HG03521 (cell line): ENCODE data around the gene SYT17.

Experiments used
- ATAC-seq: cut with Tn5 transposase; IDR thresholded peaks from one replicate; pipeline ENCODE4 v1.9.1; 2021; ENCODE audit warnings: mild to moderate bottlenecking, moderate library complexity; ENCODE audit not compliant: unreplicated experiment

Gene SYT17

DNA sequence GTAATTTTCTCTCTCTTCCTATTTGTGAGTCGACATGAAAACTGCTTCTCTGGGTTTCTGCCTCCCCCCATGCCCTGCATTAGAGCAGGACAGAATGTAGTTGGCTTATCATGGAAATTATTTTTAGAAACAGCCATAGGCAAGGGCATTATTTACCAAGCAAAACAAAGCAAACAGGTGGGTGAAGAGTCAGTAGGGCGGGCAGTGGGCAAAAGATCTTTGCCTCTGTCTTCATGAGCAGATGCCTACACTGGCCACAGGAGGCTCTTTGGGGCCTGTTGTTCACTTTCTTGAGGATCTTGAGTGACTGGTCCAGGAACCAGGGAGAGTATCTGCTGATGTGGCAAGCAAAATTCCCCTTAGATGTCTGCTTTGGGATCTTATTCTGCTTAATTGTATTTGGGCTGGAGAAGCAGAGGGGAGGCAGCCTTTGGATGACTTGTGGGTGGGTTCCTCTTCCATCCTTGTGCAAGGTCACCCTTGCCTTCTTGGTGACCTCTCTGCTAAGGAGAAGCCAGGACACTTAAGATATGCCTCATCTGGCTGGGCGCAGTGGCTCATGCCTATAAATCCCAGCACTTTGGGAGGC, 75.0 kb downstream of the SYT17 start:
- no peak for ATAC-seq

DNA sequence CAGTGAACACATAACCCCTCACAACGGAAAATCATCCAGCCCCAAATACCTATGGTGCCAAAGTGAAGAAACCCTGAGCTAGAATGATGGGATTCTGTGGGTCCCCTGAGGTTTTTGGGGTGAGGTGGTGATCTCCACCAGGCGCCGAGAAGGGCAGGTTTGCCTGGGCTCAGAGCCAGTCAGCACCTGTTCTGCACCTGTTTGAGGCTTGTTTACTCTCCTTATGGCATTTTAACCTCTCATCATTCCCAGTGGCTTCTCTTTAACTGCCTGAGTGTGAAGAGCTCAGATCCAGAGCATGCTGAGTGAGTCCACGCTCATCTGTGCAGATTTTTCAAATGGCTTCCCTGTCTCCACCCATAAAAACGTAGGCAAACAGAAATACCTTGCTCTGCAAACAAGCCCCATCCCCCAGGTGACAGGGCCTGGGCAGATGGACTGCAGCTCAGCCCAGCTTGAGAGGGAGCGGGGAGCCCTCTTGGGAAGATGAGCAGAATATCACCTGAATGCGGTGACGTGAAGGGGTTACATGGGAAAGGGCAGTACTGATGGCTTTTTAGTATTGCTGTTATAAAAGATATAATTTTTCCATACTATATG, 77.4 kb downstream of the SYT17 start:
- no peak for ATAC-seq

DNA sequence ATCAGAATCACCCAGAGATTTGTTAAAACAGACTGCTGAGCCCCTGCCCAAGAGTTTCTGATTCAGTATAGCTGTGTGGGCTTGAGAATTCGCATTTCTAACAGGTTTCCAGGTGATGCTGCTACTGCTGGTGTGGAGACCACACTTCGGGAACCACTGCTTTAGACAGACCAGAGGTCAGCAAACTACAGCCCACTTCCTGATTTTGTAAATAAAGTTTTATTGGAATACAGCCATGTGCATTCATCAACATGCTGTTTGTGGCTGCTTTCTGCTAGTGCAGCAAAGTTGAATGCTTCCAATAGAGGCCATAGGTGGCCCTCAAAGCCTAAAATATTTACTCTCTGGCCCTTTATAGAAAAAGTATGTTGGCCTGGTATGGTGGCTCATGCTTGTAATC, 84.9 kb downstream of the SYT17 start:
- ATAC-seq = no peak

DNA sequence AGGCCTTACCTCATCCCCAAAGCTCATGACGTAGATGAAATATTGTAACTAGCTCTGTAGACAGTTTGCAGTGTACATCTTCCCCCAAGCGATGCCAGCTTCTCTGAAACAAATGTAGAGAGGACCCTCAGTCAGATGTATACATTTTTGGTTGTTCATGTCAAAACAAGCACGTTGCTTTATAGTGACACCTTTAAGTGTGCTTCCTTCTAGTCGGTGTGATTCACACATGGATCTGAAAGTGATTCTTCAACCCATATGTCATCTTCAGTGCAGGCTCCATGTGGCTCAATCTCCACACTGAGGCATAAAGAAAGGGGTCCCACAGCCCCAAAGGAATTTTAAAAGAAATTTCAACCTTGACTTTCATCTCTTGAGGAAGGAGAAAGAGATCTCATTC, 86.6 kb downstream of the SYT17 start:
- no peak for ATAC-seq

DNA sequence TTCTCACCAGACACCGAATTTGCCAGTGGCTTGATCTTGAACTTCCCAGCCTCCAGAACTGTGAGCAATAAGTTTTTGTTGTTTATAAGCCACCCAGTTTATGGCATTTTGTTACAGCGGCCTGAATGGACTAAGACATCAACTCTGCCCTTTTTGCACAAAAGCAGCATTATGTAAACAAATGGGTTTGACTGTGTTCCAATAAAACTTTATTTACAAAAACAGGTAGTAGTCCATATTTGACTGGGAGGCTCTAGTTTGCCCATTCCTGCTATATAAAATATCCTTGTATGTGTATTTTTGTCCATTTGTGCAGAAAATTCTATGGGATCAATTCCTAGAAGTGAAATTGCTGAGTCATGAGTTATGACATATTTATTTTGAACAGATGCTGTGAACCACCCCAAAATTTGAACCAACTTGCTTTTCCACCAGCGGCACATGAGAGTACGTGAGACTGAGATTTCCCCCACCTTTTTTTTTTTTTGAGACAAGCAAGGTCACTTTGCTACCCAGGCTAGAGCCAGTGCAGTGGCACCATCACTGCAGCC, 96.2 kb downstream of the SYT17 start:
- ATAC-seq = no peak

DNA sequence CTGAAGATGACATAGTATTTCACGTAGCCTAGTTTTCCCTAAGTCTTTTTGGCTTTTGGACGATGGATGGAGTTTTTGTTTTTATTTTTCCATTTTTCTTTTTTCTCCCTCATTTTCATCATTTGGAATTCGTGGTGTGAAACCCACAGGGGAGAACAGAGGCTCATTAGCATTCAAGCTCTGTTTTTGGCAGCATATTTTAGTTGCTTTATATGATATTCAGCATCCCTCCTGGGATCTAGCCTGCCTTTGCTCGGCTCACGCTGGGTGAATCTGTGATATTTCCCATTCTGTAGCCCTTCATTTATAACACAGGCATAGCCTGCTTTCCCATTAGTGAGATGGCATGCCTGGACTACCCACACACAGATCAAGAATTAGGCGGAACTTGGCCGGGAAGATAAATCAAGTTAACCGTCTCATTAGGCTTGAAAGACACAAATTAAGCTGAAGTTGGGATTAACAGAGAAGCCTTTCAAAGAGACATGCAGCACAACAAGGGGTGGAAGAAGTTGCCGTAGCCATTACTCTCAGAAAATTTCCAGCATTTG, 97.4 kb downstream of the SYT17 start:
- no peak for ATAC-seq

DNA sequence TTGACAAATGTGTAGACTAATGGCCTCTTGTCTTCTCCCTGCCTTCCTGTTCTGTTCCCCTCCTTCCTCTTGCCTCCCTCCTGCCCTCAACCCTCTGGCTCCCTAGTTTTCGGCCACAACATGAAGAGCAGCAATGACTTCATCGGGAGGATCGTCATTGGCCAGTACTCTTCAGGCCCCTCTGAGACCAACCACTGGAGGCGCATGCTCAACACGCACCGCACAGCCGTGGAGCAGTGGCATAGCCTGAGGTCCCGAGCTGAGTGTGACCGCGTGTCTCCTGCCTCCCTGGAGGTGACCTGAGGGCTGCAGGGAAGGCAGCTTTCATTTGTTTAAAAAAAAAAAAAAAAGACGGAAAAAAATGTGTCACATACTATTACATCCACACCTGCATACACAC, 98.7 kb downstream of the SYT17 start:
- ATAC-seq = no peak

DNA sequence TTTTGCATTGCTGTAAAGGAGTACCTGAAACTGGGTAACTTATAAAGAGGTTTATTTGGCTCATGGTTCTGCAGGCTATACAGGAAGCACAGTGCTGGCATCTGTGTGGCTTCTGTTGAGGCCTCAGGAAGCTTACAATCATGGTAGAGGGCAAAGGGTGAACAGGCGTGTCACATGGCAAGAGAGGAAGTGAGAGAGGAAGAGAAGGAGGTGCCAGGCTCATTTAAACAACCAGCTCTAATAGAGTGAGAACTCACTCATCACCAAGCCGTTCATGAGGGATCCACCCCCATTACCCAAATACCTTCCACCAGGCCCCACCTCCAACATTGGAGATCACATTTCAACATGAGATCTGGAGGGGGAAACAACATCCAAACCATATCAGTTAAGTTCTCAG, 101.1 kb downstream of the SYT17 start:
- ATAC-seq = no peak

DNA sequence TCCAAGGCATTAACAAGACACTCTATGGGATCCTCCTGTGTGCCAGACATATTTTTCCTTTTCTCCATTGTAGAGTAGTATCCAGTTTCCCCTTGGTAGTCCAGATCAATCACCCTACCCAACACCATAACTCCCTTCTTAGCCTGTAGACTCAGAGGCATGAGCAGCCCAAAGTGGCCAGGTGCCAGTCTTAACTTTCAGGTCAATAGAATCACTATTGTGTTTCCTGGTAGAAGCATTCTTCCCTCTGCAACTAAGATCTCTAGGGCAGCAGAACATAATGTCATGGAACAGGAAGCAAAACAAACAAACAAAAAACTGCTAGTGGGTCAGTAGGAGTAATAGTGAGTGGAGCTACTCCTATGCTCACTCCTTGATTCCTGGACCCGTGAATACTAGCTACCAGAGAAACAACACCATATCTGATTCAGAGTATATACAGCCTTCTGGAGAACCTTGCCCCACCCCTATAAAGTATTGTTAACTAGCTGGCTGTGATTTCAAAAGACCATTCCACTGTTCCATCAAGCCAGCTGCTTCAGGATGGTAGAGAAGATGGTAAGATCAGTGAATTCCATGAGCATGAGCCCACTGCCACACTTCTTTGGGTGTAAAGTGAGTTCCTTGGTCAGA, 106.2 kb downstream of the SYT17 start:
- no peak for ATAC-seq

DNA sequence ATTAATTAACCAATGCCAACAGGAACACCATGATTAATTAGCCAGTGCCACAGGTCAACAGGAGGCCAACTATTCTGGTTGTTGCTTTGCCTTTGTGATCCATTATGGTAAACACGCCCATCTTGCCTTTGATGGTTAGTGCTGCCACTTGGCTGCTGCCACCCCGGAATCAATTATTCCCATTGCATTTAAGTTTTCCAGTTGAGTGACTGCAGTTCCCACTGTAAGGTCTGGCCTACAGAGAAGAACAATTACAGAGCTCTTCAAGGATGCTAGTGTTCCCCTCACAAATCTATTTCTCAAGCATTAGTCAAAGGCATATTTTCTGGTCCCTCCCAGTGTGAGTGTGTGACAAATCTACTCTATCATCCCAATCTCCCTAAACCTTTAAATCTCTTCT, 110.4 kb downstream of the SYT17 start:
- no peak for ATAC-seq

DNA sequence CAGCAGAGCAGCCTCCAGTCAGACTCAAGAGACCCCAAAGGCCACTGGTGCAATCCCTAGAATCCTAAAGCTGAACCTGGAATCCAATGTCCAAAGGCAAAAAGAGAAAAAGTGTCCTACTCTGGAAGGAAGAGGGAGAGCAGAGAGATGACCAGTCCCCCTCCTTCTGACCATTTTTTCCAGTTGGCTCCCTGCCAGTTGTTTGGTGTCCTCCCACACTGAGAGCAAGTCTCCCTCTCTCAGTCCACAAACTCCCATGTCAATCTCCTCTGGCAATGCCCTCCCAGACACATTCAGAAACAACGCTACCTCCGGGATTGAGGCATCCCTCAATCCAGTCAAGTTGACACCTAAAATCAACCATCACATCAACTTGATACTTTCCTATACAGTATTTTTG, 113.2 kb downstream of the SYT17 start:
- ATAC-seq = no peak

DNA sequence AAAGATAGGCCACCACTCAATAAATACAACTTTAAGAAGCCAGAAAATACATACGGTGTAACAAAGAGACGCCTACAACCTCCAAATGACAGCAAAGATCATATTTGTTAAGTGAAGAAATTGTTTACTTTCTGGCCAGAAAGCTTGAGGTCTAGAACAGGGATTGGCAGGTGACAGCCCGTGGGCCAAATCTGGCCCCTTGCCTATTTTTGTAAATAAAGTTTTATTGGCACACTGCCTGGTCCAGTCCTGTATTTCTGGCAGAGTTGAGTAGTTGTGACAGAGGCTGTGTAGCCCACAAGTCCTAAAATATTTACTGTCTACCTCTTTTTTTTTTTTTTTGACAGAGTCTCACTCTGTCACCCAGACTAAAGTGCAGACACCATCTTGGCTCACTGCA, 114.1 kb downstream of the SYT17 start:
- ATAC-seq = no peak

DNA sequence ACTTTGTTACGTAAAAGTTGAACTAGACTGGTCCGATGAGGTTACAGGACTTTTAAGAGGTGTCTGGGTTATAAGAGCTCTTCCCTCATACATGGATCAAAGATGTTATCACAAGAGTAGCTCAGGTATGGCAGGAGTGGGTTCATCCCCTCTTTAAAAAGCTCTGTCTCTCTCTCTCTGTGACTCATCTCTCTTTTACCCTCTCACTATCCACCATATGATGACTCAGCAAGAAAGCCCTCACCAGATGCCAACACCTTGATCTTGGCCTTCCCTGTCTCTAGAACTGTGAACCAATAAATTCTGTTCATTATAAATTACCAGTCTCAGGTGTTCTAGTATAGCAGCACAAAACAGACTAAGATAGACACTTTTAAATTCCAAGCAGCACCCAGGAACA, 115.6 kb downstream of the SYT17 start:
- no peak for ATAC-seq

DNA sequence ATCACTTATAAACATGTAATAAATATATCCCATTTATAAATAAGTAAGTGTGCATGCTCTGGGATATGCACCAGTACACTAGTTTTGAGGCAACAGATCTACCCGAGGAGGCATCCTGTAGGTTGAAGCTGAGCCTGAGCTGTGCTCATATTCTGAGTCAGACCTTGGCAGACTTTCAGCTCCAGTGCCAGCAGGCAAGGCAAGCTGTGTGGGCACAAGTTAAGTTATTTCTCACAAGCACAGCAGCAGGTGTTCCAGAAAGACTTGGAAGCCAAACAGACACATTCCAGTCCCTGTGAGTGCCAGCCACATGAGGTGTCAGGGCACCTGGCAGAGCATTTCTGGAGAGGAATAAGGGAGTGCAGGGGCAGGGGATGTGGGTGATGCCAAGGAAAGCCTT, 116.2 kb downstream of the SYT17 start:
- ATAC-seq = no peak

DNA sequence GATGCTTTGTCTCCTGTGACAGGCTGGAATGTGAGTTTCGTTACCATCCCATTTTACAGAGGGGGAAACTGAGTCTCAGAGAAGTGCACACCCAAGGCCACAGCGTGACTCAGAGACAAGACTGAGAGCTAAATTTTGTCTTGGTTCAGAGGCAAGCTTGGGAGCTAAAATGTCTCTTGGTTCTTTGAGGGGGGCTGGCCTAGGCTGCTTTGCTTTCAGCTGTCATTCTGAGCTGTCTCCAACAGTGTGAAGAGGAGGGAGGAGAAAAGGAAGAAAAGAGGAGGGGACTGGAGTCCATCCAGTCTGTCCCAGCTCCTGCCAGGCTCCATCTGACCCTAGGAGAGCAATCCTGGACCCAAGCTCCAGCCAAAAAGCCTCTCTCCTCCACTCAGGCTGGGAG, 117.4 kb downstream of the SYT17 start, which contains the start of gene CLEC19A:
Gene CLEC19A (plus strand): TSS at position 301 of the 400 bp plus-strand sequence. CDS start 121 bp downstream, outside the sequence.
- no peak for ATAC-seq

DNA sequence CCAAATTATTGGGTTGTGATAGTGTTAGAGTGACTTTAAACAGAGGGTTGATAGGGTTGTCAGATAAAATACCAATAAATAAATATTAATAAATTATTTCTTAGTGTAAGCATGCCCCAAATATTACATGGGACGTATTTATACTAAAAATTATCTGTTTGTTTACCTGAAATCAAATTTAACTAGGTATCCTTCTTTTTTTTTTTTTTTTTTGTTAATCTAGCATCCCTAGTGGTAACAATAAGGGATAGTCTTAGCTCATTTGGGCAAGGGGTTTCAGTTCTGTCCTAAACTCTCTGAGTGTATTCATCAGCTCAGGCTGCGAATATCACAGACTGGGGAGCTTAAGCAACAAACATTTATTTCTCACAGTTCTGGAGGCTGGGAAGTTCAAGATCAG, 118.8 kb downstream of the SYT17 start:
- ATAC-seq = no peak

DNA sequence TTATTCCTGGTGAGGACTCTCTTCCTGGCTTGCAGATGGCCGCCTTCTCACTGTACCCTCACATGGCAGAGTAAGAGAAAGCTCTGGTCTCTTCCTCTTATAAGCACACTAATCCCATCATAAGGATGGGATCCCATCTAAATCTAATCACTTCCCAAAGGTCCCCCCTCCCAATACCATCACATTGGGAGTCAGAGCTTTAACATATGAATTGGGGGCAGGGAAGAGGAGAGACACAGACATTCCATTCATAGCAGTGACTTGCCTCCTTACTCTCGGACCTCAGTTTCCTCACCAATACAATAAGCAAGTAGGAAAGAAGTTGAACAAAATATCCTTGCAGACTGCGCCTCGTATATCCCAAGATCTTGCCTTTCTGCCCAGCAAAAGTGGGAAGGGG, 119.2 kb downstream of the SYT17 start:
- no peak for ATAC-seq

DNA sequence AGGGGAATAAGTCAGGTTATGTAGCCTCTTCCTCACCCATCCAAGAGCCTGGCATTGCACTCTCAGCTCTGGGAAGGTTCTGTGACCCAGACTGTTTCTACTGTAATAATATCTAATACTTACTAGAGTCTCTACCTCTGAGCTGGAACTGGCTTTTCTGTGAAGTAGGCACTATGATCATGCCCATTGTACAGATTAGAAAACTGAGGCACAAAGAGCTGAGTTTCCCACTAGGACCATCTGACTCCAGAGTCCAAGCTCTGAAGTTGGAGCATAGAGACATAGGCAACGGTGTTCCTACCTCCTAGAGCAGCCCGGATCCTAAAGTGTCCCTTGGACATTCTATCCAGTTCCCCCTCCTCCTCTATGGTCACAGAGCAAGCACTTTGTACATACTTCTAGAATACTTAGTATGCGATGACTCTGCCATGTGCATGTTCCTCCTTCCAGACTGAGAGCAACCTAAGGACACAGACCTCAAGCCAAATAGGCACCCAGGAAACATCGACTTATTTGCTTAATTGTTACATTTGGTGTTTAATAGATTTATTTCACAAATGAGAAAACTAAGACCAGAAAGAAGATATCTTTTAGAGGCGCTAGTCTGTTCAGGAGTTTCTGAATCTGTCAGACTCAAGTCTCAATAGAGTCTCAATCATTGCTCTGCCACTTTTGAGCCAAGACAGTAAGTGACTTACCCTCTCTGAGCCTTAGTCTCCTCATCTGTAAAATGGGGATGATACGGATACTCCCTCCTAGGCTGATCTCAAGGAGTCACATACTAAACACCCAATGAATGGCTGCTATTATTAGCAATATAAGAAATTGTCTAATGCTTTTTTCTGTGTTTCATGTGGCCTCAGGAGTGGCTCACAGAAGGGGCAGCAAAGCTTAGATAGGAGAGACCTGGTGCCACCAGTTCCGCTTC, 121.1 kb downstream of the SYT17 start:
- no peak for ATAC-seq

DNA sequence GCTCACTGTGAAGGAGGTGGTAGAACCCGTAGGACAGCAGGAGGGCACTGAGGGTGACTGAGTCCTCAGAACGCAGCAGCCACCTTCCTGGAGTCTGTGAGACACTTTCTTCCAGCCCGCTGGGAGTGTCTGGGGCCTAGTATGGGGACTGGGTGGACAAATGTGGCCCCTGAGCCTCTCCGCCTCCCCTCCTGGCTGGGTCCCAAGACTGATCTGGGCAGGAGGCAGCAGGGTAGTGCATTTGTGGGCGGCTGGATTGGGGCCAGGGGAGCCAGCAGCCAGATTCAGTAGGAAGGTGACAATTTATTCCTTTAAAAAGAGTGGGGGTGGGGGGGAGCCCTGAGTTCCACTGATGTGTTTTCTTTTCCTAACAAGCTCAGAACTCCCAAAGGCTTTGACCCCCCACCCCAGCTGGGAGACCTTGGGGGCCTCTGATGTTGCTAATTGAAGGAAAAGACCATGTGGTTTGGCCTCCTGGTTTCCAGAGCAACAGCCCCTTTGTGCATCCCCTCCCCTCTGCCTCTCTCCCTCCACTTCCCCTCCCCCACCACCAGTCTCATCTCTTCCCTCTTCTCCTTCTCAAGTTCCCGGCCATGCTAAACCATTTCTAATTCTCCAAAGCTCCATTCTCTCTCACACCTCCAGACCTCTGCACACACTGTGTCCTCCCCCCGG, 121.9 kb downstream of the SYT17 start:
- ATAC-seq = no peak

DNA sequence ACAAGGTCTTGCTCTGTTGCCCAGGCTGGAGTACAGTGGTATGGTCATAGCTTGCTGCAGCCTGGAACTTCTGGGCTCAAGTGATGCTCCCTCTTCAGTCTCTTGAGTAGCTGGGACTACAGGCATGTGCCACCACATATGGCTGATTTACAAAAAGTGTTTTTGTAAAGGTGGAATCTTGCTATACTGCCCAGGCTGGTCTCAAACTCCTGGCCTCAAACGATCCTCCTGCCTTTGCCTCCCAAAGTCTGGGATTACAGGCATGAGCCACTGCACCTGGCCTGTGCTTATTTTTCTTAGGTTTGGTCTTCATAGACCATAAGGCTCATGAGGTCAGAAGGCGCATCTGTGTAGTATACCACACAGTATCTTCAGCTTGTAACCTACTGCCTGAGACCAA, 122.8 kb downstream of the SYT17 start:
- no peak for ATAC-seq
